HG02852 (cell line): ENCODE measurements around the gene IQSEC1.

Source experiments
- ATAC-seq: cut with Tn5 transposase; IDR thresholded peaks from one replicate; pipeline ENCODE4 v1.9.1; 2021; ENCODE audit warnings: mild to moderate bottlenecking, moderate library complexity; ENCODE audit not compliant: unreplicated experiment

IQSEC1 gene

GRCh38 chr3:13017361-13018042 lies 55.7 kb downstream of the IQSEC1 start:
- ATAC-seq, result no peak

DNA sequence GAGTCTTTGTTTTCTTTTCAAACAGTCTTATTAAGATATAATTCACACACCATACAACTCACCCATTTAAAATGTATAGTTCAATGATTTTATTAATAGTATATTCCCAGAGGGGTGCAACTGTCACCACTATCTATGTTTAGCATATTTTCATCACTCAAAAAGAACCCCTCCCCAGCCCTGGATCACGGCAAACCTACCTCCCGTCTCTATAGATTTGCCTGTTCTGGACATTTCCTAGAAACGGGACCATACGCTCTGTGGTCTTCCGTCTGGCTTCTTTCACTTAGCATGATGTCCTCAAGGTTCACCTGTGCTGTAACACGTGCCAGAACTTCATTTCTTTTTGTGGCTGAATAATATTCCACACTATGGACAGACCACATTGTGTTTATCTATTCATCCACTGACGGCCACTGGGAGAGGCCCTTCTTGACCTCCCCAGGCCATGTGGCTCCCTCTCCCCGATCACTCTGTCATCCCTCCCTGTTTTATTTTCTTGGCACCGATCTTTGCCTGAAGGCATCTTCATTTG lies 56.4 kb downstream of the IQSEC1 start:
- no peak for ATAC-seq

DNA sequence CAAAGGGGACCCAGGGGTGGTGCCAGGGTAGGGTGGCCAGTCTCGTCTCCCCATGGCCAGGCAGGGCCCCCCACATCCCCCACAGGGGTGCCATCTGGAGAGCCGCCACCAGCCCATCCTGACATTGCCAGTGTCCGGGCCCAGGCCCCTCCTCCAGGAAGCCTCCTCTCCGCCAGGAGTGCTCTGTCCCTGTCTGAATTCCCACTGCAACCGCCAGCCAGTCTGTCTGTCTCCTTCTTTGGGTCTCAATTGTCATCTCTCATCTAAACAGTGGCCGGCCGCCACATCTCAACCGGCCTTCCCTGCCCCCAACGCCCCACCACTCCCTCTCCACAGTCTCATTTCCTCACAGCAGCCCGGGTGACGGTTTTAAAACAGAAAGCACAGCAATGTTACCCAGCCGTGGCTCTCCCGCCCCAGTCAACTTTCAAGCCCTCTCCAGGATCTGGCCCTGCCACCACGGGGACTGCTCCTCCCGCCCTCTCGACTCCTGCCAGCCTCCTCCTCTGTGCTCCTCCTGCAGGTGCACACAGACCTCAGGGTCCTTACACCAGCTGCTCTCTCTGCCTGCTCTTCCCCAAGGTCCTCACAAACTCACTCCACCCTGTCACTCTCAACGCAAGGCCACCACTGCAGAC lies 57.0 kb downstream of the IQSEC1 start:
- ATAC-seq, result peak; percentile 40

DNA sequence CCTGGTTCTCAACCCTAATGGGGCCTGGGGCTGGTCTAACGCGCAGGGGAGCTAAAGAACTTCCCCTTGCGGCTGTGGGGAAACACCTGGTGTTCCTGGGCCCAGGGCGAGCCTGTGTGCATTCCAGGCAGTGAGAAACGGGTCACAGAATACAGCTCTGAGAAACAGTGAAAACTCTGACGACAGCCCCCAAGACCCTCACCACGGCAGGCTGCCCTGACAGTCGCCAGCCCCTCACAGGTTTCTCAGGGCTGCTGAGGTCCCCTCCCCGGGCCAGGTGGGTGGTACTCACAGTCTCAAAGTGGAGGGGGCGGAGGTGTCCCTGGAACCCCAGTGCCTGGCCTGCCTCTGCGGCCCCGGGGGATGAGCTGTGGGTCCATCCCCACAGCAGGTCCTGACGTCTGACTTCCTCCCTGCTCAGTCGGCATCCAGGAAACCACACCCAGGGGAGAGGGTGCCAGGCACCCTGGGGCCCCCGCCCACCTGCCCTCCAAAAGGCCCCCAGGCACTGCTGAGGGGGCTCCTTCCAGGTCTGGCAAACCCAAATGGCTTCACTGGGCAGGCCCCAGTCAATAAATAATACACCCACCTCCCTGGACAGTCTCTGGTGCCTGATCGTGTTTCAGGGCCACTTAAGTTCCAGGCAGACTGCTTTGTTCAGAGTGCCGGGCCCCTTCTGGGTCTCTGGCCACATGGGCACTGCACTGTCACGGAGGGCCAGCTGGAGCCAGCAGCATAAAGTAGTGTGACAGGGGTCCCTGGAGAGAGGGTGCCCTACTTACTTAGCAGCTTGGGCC lies 57.7 kb downstream of the IQSEC1 start:
- peak; percentile 27 for ATAC-seq

DNA sequence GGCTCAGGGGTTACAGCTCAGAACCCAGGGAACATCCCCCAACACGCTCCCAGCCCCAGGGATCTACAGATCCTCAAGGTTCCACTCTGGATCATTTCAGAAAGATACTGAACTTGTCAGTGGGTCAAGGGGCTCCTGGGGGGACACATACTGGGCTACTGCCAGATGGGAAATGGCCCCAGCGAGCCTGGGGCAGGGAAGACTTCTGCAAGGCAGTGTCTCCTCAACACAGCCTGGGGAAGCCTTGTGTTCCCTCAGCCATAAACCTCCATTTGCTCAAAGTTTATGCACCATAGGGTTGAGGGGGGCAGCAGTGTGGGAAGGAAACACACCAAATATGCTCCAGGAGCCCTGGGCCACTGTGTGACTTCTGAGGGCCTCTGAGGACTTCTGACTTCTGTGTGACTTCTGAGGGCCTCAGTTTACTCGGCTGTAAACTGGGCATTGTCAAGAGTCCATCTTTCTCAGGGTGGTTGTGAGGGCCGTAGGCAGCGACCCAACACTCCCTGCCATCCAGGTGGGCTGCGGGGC lies 58.4 kb downstream of the IQSEC1 start:
- ATAC-seq, result no peak

GRCh38 chr3:13013994-13014754 lies 59.1 kb downstream of the IQSEC1 start:
- no peak for ATAC-seq

- no peak for ATAC-seq
These were observed 59.7 kb downstream of the IQSEC1 start for GRCh38 chr3:13013566-13013965.

- no peak for ATAC-seq
These were observed 60.1 kb downstream of the IQSEC1 start for GRCh38 chr3:13013151-13013561.

- ATAC-seq, result peak; percentile 31
These were observed 61.0 kb downstream of the IQSEC1 start for GRCh38 chr3:13012221-13012691.

DNA sequence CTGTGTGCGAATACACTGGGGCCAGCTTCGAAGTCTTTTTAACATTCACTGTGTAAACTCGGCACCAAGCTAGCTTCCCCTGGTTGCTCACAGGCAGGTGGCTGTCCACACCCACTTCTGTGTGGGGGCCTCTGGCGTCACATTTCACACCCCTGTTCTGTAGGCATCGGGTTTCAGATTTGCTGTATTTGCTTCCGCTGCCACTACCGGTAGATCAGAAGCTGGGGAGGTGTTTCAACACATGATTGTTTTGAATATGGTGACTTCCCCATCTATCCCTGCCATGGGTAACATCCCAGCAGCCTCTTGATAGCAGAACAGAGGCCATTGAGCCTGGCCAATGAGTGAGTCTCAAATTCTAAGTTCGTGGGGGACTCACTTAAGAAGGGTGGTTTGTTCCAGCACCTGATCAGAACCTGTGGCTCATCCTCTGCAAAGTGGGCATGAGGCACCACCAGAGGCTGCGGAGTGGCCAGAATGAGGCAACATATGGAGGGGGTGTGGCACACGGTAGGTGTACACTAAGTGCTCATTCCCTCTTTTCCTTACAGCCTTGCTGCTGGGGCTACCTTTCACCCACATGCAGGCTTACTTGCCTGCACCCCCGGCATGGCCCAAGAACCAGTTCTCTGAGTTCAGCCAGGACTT lies 61.5 kb downstream of the IQSEC1 start:
- peak; percentile 48 for ATAC-seq

DNA sequence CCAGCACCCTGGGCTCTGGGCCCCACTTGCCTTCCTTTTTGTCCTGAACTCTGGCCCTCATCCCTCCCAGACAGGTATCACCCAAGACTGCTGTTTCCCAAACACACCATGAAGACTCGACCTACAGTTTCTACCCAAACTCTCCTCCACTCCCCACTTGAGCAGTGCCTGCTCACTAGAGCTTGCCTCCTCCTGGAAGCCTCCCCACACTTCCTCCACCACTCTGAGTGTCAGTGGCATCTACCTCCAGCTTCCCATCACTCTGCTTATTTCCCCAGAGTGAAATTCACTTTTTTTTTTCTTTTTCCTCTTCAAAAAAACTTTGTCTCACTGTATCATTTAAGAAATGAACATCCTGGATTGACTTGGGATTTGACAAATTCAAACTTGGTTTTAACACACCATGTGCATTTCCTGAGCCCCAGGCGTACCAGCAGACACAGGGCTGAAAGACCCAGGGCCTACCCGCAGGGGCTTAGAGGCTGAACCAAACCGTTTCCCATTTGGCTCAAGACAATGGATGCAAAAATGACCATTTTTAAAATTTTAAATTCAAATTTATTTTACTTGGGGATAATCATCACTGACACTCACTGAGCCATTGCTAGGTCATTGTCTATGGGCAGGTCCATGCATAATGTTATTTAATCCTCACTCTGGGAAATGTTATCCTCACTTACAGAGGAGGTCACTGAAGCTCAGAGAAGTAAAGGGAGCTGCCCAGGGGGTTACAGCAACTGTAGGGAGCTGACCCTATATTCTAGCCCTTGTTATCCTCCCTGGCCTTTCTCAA lies 62.3 kb downstream of the IQSEC1 start:
- ATAC-seq, result no peak

DNA sequence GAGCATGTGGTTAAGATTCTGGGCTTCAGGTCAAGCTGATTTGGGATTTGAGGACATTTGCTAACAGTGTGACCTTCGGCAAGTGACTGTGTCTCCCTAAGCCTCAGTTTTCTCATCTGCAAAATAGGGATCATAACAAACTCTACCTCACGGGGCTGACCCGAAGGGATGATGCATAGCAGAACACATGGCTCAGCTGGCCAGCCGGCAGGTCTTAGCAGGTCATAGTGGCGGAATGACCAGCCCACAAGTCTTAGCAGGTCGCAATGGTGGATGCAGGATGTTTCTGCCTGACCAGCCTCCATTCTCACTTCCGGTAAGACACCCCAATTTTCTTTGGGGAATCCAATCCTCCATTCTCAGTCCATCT lies 63.3 kb downstream of the IQSEC1 start:
- ATAC-seq, result no peak

GRCh38 chr3:13009132-13009945 lies 63.9 kb downstream of the IQSEC1 start:
- ATAC-seq, result no peak

DNA sequence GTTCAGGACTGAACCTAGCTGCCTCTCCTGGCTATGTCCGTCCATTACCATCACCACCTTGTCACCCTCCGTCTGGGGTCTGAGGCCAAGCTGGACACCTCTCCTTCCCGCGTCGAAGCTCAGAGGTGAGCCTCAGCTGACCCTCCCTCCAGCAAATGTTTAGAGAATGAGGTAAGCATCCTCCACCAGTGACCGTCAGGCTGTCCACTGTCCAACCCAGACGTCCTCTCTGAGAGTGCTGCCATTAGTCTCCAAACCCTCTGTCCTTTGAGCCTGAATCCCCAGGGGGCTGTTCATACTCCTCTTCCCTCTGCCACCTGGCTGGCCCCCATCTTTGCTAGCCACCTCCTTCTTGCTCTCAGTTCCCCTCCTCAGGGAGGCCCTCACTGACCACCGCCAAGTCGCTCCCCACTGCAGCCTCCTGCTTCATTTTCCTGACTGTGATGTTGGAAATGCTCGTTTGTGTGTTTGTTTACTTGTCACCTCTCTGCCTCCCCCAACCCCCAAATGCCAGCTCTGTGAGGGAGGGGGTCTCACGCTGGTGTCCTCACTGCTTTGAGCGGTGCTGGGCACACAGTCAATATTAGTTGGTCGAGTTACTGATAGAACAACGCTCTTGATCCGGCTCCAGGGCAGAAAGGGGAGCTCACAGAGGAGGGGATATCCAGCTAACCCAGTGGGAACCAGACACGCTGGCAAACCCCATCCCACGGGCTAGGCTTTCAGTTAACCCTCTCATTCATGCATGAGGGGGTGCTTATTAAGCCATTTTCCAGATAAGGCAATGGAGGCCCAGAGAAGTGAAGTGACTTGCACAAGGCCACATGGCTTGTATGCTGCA lies 64.9 kb downstream of the IQSEC1 start:
- ATAC-seq, result no peak

- no peak for ATAC-seq
These were observed 65.8 kb downstream of the IQSEC1 start for GRCh38 chr3:13007251-13007941.

DNA sequence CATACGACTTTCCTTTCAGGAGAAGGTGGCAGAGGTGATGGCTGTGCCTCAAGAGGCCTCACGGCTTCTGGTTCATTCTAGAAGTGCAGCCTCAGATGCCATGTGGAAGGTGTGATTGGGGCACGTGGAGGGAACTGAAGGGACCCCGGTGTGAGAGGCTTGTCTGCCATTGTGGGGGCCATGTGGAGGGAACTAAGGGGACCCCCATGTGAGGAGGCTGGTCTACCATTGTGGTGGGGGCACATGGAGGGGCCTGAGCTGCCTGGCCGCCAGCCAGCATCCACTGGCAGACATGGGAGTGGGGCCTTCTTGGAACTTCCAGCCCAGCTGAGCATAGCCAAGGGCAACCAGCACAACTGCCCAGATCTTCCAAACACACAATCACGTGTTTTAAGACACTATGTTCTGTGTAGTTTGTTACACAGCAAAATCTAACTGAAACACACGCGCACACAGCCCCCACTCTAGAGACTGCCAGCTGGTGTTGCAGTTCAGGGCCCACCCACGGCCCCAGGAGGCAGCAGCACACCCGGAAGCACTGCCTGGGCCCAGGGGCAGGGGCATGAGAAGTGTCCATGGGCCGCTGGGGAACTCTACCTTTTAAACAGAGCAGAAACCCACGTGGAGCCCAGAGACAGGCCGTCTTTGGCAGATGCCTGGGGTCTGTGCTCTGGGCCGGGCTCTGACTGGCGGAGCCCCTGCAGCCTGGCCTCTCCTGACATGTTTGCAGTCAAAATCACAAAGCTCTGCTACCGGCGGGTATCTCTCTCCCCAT lies 66.8 kb downstream of the IQSEC1 start:
- ATAC-seq, result no peak
